ENCODE data around the gene PNPLA2.

DNA sequence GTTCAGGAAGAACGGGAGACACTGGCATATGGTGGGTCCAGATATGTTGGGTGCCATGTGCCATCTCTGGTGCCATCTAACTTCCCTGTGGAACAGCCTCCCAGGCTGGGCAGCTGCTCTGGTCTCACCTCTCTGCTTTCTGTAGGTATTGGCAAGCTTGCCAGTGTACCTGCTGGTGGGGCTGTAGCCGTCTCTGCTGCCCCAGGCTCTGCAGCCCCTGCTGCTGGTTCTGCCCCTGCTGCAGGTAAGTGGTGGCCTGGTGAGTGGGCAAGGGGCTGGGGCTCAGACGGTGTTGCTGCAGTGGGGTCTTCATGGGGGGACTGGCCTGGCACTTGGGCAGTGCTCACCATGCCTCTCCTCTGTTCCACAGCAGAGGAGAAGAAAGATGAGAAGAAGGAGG, 6.3 kb upstream of the PNPLA2 start:
- TF ChIP-seq, protein P1, sequence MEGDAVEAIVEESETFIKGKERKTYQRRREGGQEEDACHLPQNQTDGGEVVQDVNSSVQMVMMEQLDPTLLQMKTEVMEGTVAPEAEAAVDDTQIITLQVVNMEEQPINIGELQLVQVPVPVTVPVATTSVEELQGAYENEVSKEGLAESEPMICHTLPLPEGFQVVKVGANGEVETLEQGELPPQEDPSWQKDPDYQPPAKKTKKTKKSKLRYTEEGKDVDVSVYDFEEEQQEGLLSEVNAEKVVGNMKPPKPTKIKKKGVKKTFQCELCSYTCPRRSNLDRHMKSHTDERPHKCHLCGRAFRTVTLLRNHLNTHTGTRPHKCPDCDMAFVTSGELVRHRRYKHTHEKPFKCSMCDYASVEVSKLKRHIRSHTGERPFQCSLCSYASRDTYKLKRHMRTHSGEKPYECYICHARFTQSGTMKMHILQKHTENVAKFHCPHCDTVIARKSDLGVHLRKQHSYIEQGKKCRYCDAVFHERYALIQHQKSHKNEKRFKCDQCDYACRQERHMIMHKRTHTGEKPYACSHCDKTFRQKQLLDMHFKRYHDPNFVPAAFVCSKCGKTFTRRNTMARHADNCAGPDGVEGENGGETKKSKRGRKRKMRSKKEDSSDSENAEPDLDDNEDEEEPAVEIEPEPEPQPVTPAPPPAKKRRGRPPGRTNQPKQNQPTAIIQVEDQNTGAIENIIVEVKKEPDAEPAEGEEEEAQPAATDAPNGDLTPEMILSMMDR (IDR thresholded peaks at IDR 0.05): no peak
- no peak for TF ChIP-seq ZFX (IDR thresholded peaks at IDR 0.05; ENCODE audit: borderline replicate concordance)
